NCI-H446 treated with DMSO at 0.1 percent for 48 hours (cell line): ENCODE measurements around the gene NPRL2.
A peak's percentile ranks its signal among the peaks of the same experiment; 100 is the strongest.

Experiments used
- DNase-seq: peaks from one replicate; lab custom pipeline; 2025; lab: John Stamatoyannopoulos, UW

NPRL2 gene

DNA sequence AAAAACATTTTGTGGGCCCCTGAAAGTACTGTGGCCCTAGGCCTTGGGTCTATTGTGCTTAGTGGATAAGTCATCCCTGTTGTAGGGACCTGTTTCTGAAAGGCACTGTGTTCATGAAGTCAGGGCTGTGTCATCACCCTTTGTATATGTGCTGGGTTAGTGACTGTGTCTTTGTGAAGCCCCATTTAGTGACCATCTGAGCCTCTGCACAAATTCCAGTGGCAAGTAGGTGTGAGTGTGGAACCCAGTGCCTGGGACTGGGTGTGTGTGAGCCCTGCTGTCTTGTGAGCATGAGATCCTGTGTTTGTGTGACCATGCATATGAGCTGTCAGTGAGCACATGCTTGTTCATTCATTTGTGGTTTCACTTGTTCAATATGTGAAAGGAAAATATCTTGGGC lies 46.0 kb downstream of the NPRL2 start:
- no peak for DNase-seq

- DNase-seq: no peak
Observed at GRCh38 chr3:50303013-50303815, 47.4 kb downstream of the NPRL2 start, which contains the start of gene HYAL1. TSS of gene HYAL1 (minus strand) at chr3:50303574. CDS start at chr3:50302956, 618 bp downstream.

- DNase-seq: no peak
Observed at GRCh38 chr3:50302095-50303012, 48.2 kb downstream of the NPRL2 start.

GRCh38 chr3:50300681-50301254 lies 49.8 kb downstream of the NPRL2 start:
- no peak for DNase-seq

- DNase-seq: peak; percentile 18
Observed at GRCh38 chr3:50299929-50300680, 50.5 kb downstream of the NPRL2 start.

DNA sequence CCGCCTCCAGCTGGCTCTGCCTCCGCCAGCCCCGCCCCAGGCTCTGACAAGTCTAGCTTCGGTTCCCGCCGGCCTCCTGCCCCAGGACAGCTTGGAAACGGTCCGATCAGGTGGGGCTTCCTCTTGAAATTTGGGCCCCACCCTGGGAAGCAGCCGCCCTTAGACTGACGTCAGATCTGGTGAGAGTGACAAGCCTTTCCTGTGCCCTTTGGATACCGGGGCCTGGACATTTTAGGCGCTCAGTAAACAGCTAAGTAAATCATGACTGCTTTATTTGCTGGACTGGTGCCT lies 51.0 kb downstream of the NPRL2 start:
- DNase-seq: no peak

- peak; percentile 96 for DNase-seq
Observed at GRCh38 chr3:50298836-50299637, 51.5 kb downstream of the NPRL2 start, which contains the start of the genes HYAL3 and NAA80. TSS of gene HYAL3 (minus strand) at chr3:50299405. CDS start at chr3:50295602, 3,803 bp downstream. TSS of gene NAA80 (minus strand) at chr3:50299405. CDS start at chr3:50297463, 1,942 bp downstream.

- DNase-seq: no peak
Observed at GRCh38 chr3:50297896-50298725, 52.5 kb downstream of the NPRL2 start.

DNA sequence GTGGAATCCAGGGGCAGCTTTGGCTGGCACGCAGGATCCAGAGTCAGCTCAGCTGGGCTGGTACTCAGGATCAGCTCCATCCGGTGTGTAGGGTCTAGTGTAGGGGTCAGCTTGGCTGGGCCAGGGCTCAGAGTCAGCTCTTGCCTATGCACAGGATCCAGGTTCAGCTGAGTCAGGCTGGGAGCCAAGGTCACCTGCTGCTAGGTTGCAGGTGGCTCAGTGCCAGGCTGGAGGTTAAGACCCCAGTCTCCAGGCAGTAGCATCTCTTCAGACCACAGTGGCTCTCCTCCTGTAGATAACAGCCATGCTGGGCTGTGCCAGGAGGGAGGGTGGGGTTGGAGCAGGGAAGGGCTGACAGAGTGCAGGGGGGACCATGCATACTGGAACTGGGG lies 53.2 kb downstream of the NPRL2 start:
- DNase-seq: no peak
